HCT116 (cell line): Measurements from ENCODE around the gene ELF1. TPM values are rescaled to one million over a fixed set of nuclear protein-coding genes. Genes with fewer than 3 reads are reported as not detected.

Source experiments
- ATAC-seq: fragments of 200-7000 bp; cut with Tn5 transposase; 2 replicates; pipeline ENCODE4 v1.9.1; 2020; ENCODE audit warnings: mild to moderate bottlenecking, moderate library complexity
- BruUV-seq: library from RNA; stranded (reverse); fragments of 400-500 nt; replicated peaks from 2 replicates; lab custom pipeline; 2021; lab: Mats Ljungman, UMichigan
- CTCF ChIA-PET: fragments of 300-600 bp; sonication (Branson Sonifier 250); formaldehyde crosslinking; loops from one replicate; lab custom pipeline; 2021; ENCODE audit warnings: antibody characterized with exemption; lab: Charles Lee
- POLR2A ChIA-PET: fragments of 300-600, 350-600 bp; sonication (Branson Sonifier 250); formaldehyde crosslinking; loops from one replicate; lab custom pipeline; 2021; ENCODE audit warnings: antibody characterized with exemption; lab: Charles Lee
- RAD21 ChIA-PET, 2 experiments: fragments of 300-600 bp; sonication (Branson Sonifier 250); formaldehyde crosslinking; loops; one replicate each; lab custom pipeline; 2023; ENCODE audit warnings: low total read pairs in 2 of 2; ENCODE audit not compliant: uncharacterized antibody in 2 of 2, unreplicated experiment in 2 of 2, low non-redundant PET in 1 of 2; lab: Charles Lee
- DNase-seq: peaks from one replicate; pipeline ENCODE4 v3.0.0-alpha.2; 2010; ENCODE audit warnings: low read depth, low spot score
- H2AFZ ChIP-seq: fragments of 200-600 bp; shearing (Covaris generic), sonication (generic); 2 replicates; pipeline ENCODE4 v1.6.1; 2017; ENCODE audit warnings: low read depth, mixed run types, mixed read lengths, antibody characterized with exemption, low read length; ENCODE audit not compliant: poor library complexity, severe bottlenecking
- H3K27ac ChIP-seq: 2 replicates; pipeline ENCODE4 v1.5.1; 2012; ENCODE audit warnings: low read depth, low read length
- H3K27me3 ChIP-seq: fragments of 200-600 bp; sonication (generic); 2 replicates; pipeline ENCODE4 v1.6.1; 2016; ENCODE audit warnings: mixed run types, low read length, mixed read lengths; ENCODE audit not compliant: insufficient read depth
- H3K36me3 ChIP-seq, 2 experiments: fragments of 200-500 bp in 1 of 2; fragments of 200-600 bp in 1 of 2; sonication (Bioruptor generic) in 1 of 2; sonication (generic) in 1 of 2; 2 replicates each; pipeline versions ENCODE4 v1.5.1 to v1.6.1; 2014 to 2016; ENCODE audit warnings: low read length in 2 of 2, inconsistent platforms in 1 of 2, mixed read lengths in 1 of 2, mixed run types in 1 of 2; ENCODE audit not compliant: insufficient read depth in 2 of 2, control insufficient read depth in 1 of 2
- H3K4me1 ChIP-seq, 2 experiments: fragments of 200-600 bp in 1 of 2; sonication (generic) in 1 of 2; 2 replicates each; pipeline versions ENCODE4 v1.5.1 to v1.6.1; 2012 to 2017; ENCODE audit warnings: low read length in 2 of 2, inconsistent platforms in 1 of 2, mild to moderate bottlenecking in 1 of 2, mixed read lengths in 1 of 2, mixed run types in 1 of 2, moderate library complexity in 1 of 2; ENCODE audit not compliant: insufficient read depth in 2 of 2, control insufficient read depth in 1 of 2
- H3K4me2 ChIP-seq: fragments of 200-600 bp; sonication (generic); 2 replicates; pipeline ENCODE4 v1.6.1; 2017; ENCODE audit warnings: mixed run types, low read length, mixed read lengths
- H3K4me3 ChIP-seq, 2 experiments: fragments of 200-600 bp in 1 of 2; sonication (generic) in 1 of 2; replicated peaks in 1 of 2; 2 replicates each; pipeline ENCODE4 v1.5.1; 2011 to 2016; ENCODE audit warnings: low read length in 2 of 2, control low read depth in 1 of 2, low read depth in 1 of 2, mild to moderate bottlenecking in 1 of 2, mixed read lengths in 1 of 2, mixed run types in 1 of 2
- H3K79me2 ChIP-seq: fragments of 200-600 bp; sonication (generic); 2 replicates; pipeline ENCODE4 v1.6.1; 2017; ENCODE audit warnings: mild to moderate bottlenecking, mixed run types, low read length, moderate library complexity, mixed read lengths; ENCODE audit not compliant: insufficient read depth
- H3K9ac ChIP-seq: fragments of 200-600 bp; sonication (generic); 2 replicates; pipeline ENCODE4 v1.6.1; 2016; ENCODE audit warnings: low read length, mixed read lengths
- H3K9me2 ChIP-seq: fragments of 200-600 bp; sonication (generic), shearing (Covaris generic); 2 replicates; pipeline ENCODE4 v1.6.1; 2017; ENCODE audit warnings: mixed run types, mild to moderate bottlenecking, moderate library complexity; ENCODE audit not compliant: insufficient read depth
- H3K9me3 ChIP-seq, 2 experiments: fragments of 200-500 bp in 1 of 2; fragments of 200-600 bp in 1 of 2; sonication (Bioruptor generic) in 1 of 2; sonication (generic) in 1 of 2; 2 replicates each; pipeline ENCODE4 v1.6.1; 2014 to 2017; ENCODE audit warnings: low read length in 2 of 2, mixed read lengths in 2 of 2, inconsistent platforms in 1 of 2, low read depth in 1 of 2, mild to moderate bottlenecking in 1 of 2, mixed run types in 1 of 2, moderate library complexity in 1 of 2; ENCODE audit not compliant: control insufficient read depth in 1 of 2, insufficient read depth in 1 of 2
- H4K20me1 ChIP-seq: fragments of 200-600 bp; sonication (generic), shearing (Covaris generic); 2 replicates; pipeline ENCODE4 v1.6.1; 2017; ENCODE audit warnings: mixed run types, mild to moderate bottlenecking, moderate library complexity; ENCODE audit not compliant: insufficient read depth
- EGR1 ChIP-seq: IDR thresholded peaks from 2 replicates; pipeline ENCODE4 v1.6.1; 2012; ENCODE audit warnings: low read depth
- TCF7L2 ChIP-seq: IDR thresholded peaks from 2 replicates; pipeline ENCODE4 v1.7.0; 2011; ENCODE audit warnings: borderline replicate concordance, inconsistent platforms; ENCODE audit not compliant: insufficient read depth, insufficient read length; ENCODE audit errors: extremely low read depth
- ZNF274 ChIP-seq: fragments of 200-500 bp; sonication (Bioruptor generic); IDR thresholded peaks from 2 replicates; pipeline ENCODE4 v1.6.1; 2014; ENCODE audit warnings: mild to moderate bottlenecking, low read depth, low read length, inconsistent platforms
- intact Hi-C: fragments of 100-400 bp; cut with micrococcal nuclease; formaldehyde crosslinking; loops from 2 replicates; pipeline ENCODE4 v1.10.0; 2022
- total RNA-seq: library from RNA; stranded (reverse); gene quantifications from one replicate; pipeline ENCODE4 v1.2.1, GENCODE V29; 2021; ENCODE audit not compliant: unreplicated experiment
- TF ChIP-seq, protein P1 (sequence below): IDR thresholded peaks from 2 replicates; pipeline ENCODE4 v1.6.1; 2012
- TF ChIP-seq, protein P2 (sequence below): IDR thresholded peaks from 2 replicates; pipeline ENCODE4 v1.6.1; 2012

Gene ELF1
- total RNA-seq, 1 experiment from 2014 or later: 30.0 TPM

DNA sequence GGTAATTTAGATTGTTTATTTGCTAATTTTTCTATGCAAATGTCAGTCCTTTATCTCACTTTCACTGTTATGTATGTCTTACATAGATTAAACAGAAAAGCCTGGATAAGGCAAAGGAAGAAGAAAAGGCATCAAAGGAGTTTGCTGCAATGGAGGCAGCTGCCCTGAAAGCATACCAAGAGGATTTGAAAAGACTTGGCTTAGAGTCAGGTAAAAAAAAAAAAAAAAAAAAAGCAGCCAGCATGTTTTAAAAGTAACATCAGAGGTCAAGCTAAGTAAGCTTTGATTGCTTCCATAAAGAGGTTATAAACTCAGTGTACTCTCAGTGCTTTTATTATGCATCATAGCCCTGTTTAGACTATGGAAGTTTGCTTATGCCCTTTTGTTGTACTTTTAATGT, 46.0 kb upstream of the ELF1 start:
- peak overlapping the region; percentile 94; the same call in 1 of the 2 replicates for H3K27ac ChIP-seq
- CTCF ChIA-PET: no interaction called here
- DNase-seq: no peak

DNA sequence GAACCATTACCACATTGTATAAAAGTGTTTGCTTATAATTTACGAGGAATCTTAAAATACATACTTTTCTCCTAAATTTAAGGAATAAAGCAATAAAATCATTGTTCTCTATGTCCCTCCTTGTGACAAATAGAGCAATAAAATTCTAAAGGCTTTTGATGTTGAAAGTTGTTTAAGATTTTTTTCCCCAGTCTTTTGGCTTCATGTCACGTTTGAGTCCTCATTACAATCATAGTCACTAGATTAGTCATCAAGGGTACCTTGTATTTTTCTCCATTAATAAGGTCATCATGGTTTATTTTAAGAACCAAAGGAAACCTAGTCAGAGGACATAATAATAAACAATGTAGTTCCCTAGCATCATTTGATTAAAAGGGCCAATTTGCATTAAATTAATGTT, 45.4 kb upstream of the ELF1 start:
- ChIA-PET CTCF (interaction anchor here (1.5 kb wide), 1 partner anchor 9 kb away, joined by 3 read pairs; no protein-coding TSS in a partner anchor), POLR2A (no interaction called here), RAD21 (no interaction called here)
- H4K20me1 ChIP-seq: no peaks in the 10 kb centered on the region
- H3K4me1 ChIP-seq: peaks cover 43 to 47% of the 10 kb centered on the region in 2 experiments
- ATAC-seq: no peak
- intact Hi-C loops: loop anchor here (5.0 kb wide), 2 partner anchors 588 to 1043 kb away; no protein-coding TSS in a partner anchor
- H3K36me3 ChIP-seq: peaks cover 23 to 31% of the 10 kb centered on the region in 2 experiments
- H3K9me2 ChIP-seq: no peaks in the 10 kb centered on the region
- no peak for DNase-seq
- H3K27ac ChIP-seq: peak overlapping the region; percentile 94; the same call in 1 of the 2 replicates
- peak overlapping the region; percentile 88 for H3K4me2 ChIP-seq
- peaks cover 39% of the 10 kb centered on the region for H3K79me2 ChIP-seq
- no peak overlapping the region for H2AFZ ChIP-seq
- TF ChIP-seq TCF7L2: peak; percentile 65
- TF ChIP-seq ZNF274: no peak
- TF ChIP-seq EGR1: no peak
- H3K9ac ChIP-seq: peak overlapping the region; percentile 38
- peak overlapping the region in 1 of 2 experiments; percentile 28; a peak in 1 of 4 replicates for H3K4me3 ChIP-seq
- H3K9me3 ChIP-seq: no peaks in the 10 kb centered on the region
- BruUV-seq: no TSS peak
- no peaks in the 10 kb centered on the region for H3K27me3 ChIP-seq

More for the DNA sequence above, 46.0 kb upstream of the ELF1 start:
- ChIA-PET RAD21 (no interaction called here), POLR2A (no interaction called here)
- TF ChIP-seq, protein P1, sequence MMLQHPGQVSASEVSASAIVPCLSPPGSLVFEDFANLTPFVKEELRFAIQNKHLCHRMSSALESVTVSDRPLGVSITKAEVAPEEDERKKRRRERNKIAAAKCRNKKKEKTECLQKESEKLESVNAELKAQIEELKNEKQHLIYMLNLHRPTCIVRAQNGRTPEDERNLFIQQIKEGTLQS: no peak
- peak; percentile 22 for TF ChIP-seq TCF7L2
- TF ChIP-seq, protein P2, sequence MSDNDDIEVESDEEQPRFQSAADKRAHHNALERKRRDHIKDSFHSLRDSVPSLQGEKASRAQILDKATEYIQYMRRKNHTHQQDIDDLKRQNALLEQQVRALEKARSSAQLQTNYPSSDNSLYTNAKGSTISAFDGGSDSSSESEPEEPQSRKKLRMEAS: no peak
- Histone ChIP-seq H3K9me2 (no peaks in the 10 kb centered on the region), H3K4me2 (peak overlapping the region; percentile 88), H3K4me3 (peak overlapping the region in 1 of 2 experiments; percentile 28; a peak in 1 of 4 replicates), H3K27me3 (no peaks in the 10 kb centered on the region), H3K79me2 (peaks cover 36% of the 10 kb centered on the region), H2AFZ (no peak overlapping the region), H3K9ac (peak overlapping the region; percentile 38), H3K4me1 (peaks cover 42 to 43% of the 10 kb centered on the region in 2 experiments), H4K20me1 (no peaks in the 10 kb centered on the region), H3K36me3 (peaks cover 23 to 34% of the 10 kb centered on the region in 2 experiments), H3K9me3 (no peaks in the 10 kb centered on the region)
- ATAC-seq: no peak
- intact Hi-C loops: no loop called here
- BruUV-seq: no TSS peak
